ENCODE results near the gene WNT8A.
"Not testable (repeated sequence)": the region's sequence is repeated elsewhere in the genome, so short reads cannot be mapped to it uniquely, and the experiment has no call there.

WNT8A gene

GRCh38 chr5:138067945-138068344 is 15.9 kb upstream of the WNT8A start:
- H3K4me3 ChIP-seq (ENCODE audit: control insufficient read depth, low read depth, low read length) = no peak overlapping the region
- DNase-seq (ENCODE audit: low read depth) = no peak
- no peak for TF ChIP-seq CTCF (IDR thresholded peaks at IDR 0.05; ENCODE audit: control insufficient read depth, insufficient read depth, low read depth, low read length, missing control alignments)

- no peak overlapping the region for H3K4me3 ChIP-seq (ENCODE audit: control insufficient read depth, low read depth, low read length)
- DNase-seq (ENCODE audit: low read depth) = peak; percentile 35
- TF ChIP-seq CTCF (IDR thresholded peaks at IDR 0.05; ENCODE audit: control insufficient read depth, insufficient read depth, low read depth, low read length, missing control alignments) = peak; percentile 84
Measured at GRCh38 chr5:138068742-138069600, 14.9 kb upstream of the WNT8A start.

GRCh38 chr5:138070026-138070425 is 13.8 kb upstream of the WNT8A start:
- not testable (repeated sequence) for H3K4me3 ChIP-seq (ENCODE audit: control insufficient read depth, low read depth, low read length); DNase-seq (ENCODE audit: low read depth)

GRCh38 chr5:138077064-138077696 is 6.7 kb upstream of the WNT8A start:
- DNase-seq (ENCODE audit: low read depth) = peak; percentile 21
- TF ChIP-seq CTCF (IDR thresholded peaks at IDR 0.05; ENCODE audit: control insufficient read depth, insufficient read depth, low read depth, low read length, missing control alignments) = peak; percentile 81
- H3K4me3 ChIP-seq (ENCODE audit: control insufficient read depth, low read depth, low read length) = no peak overlapping the region

- no peak overlapping the region for H3K4me3 ChIP-seq (ENCODE audit: control insufficient read depth, low read depth, low read length)
- no peak for DNase-seq (ENCODE audit: low read depth)
- TF ChIP-seq CTCF (IDR thresholded peaks at IDR 0.05; ENCODE audit: control insufficient read depth, insufficient read depth, low read depth, low read length, missing control alignments) = no peak
Measured at GRCh38 chr5:138078006-138078643, 5.7 kb upstream of the WNT8A start.

GRCh38 chr5:138082033-138082432 is 1.8 kb upstream of the WNT8A start:
- no peak for DNase-seq (ENCODE audit: low read depth)
- no peak overlapping the region for H3K4me3 ChIP-seq (ENCODE audit: control insufficient read depth, low read depth, low read length)

More at GRCh38 chr5:138082033-138082432, 1.8 kb upstream of the WNT8A start:
- no peak for TF ChIP-seq CTCF (IDR thresholded peaks at IDR 0.05; ENCODE audit: control insufficient read depth, insufficient read depth, low read depth, low read length, missing control alignments)
